GM18517 (cell line): ENCODE measurements around the gene SHC2.
A peak's percentile ranks its signal among the peaks of the same experiment; 100 is the strongest.
"Not testable (repeated sequence)": the region's sequence is repeated elsewhere in the genome, so short reads cannot be mapped to it uniquely, and the experiment has no call there.

Experiments used
- ATAC-seq: cut with Tn5 transposase; IDR thresholded peaks from one replicate; pipeline ENCODE4 v1.9.1; 2021; ENCODE audit warnings: mild to moderate bottlenecking, moderate library complexity; ENCODE audit not compliant: unreplicated experiment

SHC2 gene

GRCh38 chr19:493391-494170 lies 32.7 kb upstream of the SHC2 start:
- no peak for ATAC-seq

- no peak for ATAC-seq
Observed at GRCh38 chr19:492091-492531, 31.3 kb upstream of the SHC2 start.

DNA sequence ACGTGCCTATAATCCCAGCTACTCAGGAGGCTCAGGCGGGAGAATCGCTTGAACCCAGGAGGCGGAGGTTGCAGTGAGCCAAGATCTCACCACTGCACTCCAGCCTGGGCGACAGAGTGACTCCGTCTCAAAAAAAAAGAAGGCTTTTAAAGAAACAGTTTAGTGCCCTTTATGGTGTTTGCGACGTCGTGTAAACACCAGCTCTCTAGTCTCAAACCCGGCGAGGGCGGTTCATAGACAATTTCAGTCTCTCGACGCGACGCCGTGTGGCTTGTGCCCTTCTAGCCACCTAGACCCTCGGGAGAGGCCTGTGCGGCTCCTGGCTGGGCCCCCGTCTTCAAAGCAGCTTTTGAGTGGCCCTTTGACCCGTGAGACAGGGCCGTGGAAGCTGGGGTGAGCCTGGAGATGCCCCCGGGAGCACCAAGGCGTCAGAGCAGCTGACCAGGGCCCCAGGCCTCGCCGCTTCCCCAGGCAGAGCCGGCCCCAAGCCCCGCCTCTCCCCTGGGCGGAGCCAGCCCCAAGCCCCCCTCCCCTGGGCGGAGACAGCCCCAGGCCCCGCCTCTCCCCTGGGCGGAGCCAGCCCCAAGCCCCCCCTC lies 30.4 kb upstream of the SHC2 start:
- no peak for ATAC-seq

DNA sequence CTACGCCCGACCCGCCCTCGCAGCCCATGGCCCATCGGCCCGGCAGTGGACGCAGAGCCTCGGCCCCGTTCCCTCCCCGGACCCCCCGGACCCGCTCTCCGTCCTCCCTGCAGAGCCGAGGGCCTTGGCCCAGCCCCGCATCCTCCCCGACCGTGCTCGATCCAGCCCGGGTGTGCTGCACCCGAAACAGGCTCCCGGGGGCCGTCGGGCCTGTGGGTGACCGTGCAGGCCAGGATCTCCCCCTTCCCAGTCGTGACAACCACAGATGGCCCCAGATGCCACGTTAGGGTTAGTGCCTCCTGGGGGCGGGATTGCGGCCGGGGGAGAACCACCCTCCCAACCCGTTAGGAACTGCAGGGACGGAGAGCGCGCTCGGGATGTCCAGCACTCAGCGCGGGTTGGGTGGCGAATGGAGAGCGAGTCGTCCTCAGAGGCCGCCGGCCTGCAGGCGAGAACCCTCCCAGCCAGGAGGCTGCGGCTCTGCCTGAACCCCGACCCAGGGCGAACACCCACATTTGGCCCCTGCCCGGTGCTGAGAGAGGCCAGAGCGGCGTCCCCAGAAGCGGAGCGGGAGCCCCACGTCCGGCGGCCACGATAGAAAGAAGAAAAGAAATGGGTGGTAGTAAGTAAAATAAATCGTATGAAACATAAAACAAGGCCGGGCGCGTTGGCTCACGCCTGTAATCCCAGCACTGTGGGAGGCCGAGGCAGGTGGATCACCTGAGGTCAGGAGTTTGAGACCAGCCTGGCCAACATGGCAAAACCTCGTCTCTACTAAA lies 28.8 kb upstream of the SHC2 start:
- ATAC-seq: no peak

DNA sequence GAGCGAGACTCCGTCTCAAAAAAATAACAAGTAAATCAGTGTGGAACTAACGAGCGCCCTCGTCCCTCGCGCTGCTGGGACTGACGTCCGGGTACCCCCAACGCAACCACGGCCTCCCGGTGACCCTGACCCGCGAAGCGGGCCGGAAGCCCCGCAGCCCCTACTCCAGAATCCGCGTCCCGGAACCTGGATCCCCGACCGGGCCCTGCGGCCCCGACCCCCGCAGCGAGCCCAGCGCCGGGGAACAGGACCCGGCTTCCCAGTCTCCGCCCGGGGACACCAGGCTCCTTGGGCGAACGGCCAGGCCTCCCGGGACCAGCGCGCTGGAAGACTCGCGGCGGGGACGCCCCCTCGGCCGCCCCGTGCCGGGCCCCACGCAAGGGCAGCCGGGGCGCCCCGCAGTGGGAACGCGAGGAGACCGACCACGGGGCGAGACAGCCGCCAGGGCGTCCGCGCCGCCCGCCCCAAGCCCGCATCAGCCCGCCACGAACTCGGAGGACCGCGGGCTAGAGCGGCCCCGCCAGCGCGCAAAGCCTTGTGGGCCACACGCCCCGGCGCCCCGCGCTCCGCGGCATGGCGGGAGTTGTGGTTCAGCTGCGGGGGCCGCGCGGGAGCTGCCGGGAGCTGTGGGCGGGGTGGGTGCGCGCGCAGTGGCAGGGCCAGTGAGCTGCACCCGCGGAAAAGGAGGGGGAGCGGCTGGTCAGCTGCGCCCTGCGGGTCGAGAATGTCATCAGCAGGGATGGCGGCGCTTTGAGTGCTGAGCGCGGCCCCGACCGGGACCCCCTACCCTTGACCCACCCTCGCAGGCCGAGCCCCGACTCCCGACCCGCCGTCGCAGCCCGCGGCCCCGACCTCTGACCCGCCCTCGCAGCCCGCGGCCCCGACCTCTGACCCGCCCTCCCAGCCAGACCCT lies 27.9 kb upstream of the SHC2 start:
- ATAC-seq: peak; percentile 77

DNA sequence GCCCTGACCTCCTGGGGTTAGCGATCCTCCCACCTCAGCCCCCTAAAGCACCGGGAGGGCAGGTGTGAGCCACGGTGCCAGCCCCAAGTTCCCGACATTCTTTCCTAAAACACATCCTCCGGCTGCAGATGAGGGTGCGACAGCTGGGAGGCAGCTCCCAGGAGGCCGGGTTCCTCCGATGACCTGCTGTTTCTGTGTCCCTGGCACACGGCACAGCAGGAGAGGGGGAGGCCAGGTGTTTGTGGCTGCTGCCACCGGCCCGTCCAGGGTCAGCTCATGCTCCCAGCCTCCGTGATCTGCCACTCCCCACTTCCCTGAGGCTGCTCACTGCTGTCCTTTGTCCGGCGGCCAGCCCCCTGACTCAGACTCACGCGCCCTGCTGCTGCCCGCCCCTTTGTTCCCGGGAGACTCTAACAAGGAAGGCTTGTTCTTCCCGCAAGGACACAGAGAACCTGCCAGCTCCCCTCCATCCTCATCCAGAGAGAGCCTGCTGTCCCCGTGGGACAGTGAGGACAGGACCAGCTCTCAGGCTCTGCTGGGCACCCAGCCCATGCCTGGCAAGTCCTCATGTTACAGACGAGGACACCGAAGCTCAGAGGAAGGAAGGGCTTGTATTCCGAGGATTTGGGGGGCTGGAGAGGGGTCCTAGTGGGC lies 24.9 kb upstream of the SHC2 start:
- no peak for ATAC-seq

- ATAC-seq: no peak
Observed at GRCh38 chr19:485077-485476, 24.2 kb upstream of the SHC2 start.

DNA sequence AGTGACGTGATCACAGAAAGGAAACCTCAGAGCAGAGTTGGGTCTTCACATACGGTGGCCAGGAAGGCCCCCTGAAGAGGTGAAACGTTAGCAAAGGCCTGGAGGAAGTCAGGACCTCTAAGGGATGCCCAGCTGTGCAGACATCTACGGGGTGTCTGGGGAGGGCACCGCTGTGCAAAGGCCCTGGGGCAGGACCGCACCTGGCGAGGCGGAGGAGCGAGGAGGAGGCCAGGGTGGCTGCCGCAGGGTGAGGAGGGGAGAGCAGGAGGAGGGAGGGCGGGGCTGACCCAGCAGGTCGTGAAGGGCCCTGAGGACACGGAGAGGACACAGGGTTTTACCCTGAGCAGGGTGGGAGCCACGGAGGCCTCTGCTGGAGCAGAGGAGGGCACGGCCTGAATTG lies 23.7 kb upstream of the SHC2 start:
- ATAC-seq: no peak

GRCh38 chr19:483332-484072 lies 22.7 kb upstream of the SHC2 start:
- ATAC-seq: no peak

DNA sequence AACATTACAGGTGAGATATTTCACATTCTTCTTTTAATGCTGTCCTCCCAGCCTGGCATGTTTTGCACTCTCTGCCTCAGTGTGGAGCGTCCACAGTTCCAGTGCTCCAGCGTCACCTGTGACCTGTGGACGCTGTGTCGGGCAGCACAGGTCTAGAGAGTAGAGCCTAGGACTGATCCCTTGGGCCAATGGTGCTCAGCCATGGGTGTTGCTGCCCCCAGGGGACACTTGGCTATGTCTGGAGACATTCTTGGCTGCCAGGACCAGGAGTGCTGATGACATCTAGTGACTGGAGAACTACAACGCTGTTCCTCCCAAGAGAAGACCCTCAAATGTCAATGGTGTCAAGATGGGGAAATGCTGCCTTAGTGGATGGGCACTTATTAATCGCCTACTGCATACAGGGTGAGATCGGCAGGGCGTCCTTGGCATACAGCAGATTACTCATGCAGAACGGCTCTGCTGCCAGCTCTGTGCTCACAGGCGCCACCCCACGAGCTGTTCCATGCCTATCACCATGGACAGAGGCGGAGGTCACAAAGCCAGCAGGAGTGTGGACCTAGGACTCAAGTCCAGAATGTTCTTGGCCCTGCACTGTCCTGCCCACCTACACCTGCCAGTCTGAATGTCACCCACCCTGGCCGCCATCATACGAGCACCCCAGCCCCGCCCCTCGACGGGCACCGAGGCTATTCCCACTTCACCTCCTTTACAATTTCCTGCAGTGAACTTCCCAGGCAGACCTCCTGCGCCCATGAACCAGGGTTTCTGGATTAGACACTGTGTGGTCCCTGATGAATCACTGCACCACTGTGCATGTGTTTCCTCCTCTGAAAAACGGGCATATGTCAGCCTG lies 21.6 kb upstream of the SHC2 start:
- ATAC-seq: no peak

- not testable (repeated sequence) for ATAC-seq
Observed at GRCh38 chr19:481100-481499, 20.3 kb upstream of the SHC2 start.

DNA sequence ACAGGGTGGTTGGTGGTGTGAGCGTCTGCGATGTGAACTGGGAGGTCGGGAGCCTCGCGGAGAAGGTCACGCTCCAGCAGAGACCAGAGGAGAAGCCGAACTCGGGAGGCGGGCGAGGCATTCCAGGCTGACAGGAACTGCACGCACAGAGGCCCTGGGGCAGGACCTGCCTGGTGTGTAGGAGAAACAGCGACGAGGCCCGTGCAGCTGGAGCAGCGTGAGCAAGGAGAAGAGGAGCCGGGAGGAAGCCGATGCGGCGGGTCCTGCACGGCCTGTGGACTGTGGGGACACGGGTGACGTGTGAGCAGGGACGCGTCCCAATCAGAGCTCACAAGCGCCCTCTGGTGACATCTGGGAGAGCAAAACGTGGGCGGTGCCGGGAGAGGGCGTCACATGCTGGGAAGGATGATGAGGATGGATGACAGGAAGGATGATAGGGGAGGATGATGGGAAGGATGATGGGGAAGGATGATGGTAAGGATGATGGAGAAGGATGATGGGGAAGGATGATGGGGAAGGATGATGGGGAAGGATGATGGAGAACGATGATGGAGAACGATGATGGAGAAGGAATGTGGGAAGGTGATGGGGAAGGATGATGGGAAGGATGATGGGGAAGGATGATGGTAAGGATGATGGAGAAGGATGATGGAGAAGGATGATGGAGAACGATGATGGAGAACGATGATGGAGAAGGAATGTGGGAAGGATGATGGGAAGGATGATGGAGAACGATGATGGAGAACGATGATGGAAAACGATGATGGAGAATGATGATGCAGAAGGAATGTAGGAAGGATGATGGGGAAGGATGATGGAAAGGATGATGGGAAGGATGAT lies 19.4 kb upstream of the SHC2 start:
- no peak for ATAC-seq

GRCh38 chr19:478976-479375 lies 18.1 kb upstream of the SHC2 start:
- ATAC-seq: no peak

GRCh38 chr19:478236-478903 lies 17.5 kb upstream of the SHC2 start:
- ATAC-seq: no peak

GRCh38 chr19:475360-475759 lies 14.5 kb upstream of the SHC2 start:
- no peak for ATAC-seq

DNA sequence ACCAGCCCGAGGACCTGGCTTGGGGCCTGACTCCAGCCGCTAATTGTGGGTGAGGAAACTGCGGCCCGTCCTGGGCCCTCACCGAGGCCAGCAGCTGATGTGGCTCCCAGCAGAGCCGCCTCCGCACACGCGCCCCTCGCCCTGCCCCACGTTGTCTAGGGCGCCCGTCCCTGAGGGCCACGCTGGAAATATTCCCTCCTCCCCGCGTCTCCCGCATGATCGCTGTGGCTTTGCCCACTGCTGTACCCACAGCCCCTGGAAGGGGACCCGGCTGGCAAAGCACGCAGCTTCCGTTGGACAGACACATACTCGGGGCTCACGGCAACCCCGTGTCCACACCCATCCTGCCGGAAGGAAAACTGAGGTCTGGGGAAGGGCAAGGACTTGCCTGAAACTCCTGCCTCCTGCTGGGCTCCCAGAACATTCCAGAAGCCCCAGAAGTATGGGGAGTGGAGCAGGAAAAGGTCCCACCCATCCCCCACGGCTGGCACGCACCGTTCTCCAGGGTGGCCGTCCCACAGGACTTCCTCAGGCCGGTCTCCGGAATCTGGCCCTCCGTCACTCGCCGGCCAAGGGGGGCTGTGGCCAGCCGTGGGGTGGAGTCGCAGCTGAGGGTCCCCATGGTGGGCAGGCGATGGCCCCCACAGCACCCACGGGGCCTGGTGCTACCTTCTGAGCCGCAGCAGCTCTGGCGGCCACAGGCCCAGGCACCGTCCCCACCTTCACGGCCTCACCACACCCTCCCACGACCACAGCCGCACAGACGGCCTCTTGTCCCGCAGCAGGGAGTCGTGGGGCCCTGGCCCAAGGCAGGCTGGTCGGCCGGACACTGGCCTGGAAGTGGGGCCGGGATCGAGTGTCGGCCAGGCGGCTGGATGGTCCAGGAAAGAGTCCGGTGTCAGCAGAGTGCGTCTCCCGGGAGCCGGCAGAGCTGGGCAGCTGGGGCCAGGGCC lies 13.6 kb upstream of the SHC2 start:
- no peak for ATAC-seq
